Lung (tissue), 12 donors: ENCODE measurements around the gene POU2F1. TPM values are rescaled to one million over a fixed set of nuclear protein-coding genes. Genes with fewer than 3 reads are reported as not detected.

Source experiments
- ATAC-seq: fragments of 200-7000 bp; cut with Tn5 transposase; one replicate; pipeline ENCODE4 v1.9.1; 2020; ENCODE audit warnings: moderate number of reproducible peaks; ENCODE audit not compliant: insufficient read depth, low FRiP score
- DNase-seq, 3 donors: peaks; one replicate each; pipeline ENCODE4 v3.0.0-alpha.2; 2013 to 2017
- H3K27ac ChIP-seq, 2 donors: one replicate each; pipeline ENCODE4 v1.5.1; 2013; ENCODE audit warnings: mild to moderate bottlenecking in 2 of 2, moderate library complexity in 2 of 2, control low read depth in 1 of 2, inconsistent platforms in 1 of 2, low read depth in 1 of 2, low read length in 1 of 2
- H3K27me3 ChIP-seq, 3 donors: one replicate each; pipeline ENCODE4 v1.5.1; 2013; ENCODE audit warnings: low read length in 2 of 3; ENCODE audit not compliant: control insufficient read depth in 3 of 3, insufficient read depth in 3 of 3
- H3K36me3 ChIP-seq, 4 donors: one replicate each; pipeline ENCODE4 v1.5.1; 2013; ENCODE audit warnings: low read length in 4 of 4, mild to moderate bottlenecking in 1 of 4, moderate library complexity in 1 of 4; ENCODE audit not compliant: control insufficient read depth in 4 of 4, insufficient read depth in 4 of 4
- H3K4me1 ChIP-seq, 5 donors: one replicate each; pipeline ENCODE4 v1.5.1; 2013; ENCODE audit warnings: low read length in 5 of 5, mild to moderate bottlenecking in 2 of 5, moderate library complexity in 1 of 5; ENCODE audit not compliant: control insufficient read depth in 5 of 5, insufficient read depth in 5 of 5
- H3K4me3 ChIP-seq: one replicate; pipeline ENCODE4 v1.5.1; 2013; ENCODE audit warnings: mild to moderate bottlenecking, control low read depth, moderate library complexity
- H3K9ac ChIP-seq, 2 donors: one replicate each; pipeline ENCODE4 v1.5.1; 2013; ENCODE audit warnings: low read length in 2 of 2, control low read depth in 1 of 2; ENCODE audit not compliant: insufficient read depth in 1 of 2
- H3K9me3 ChIP-seq, 4 donors: one replicate each; pipeline ENCODE4 v1.5.1; 2013; ENCODE audit warnings: low read length in 3 of 4, mild to moderate bottlenecking in 1 of 4, moderate library complexity in 1 of 4; ENCODE audit not compliant: control insufficient read depth in 4 of 4, insufficient read depth in 3 of 4
- WGBS, 2 donors: extraction: QIAGEN DNeasy Blood & Tissue Kit; methylation state at CpG; one replicate each; pipeline ENCODE4 v1.1.7; 2013; 5-methylcytosine and 5-hydroxymethylcytosine counted together
- polyA plus RNA-seq, 2 donors: library from polyadenylated mRNA; stranded (reverse); fragments of 200-250 nt; gene quantifications; one replicate each; pipeline ENCODE4 v1.2.1, GENCODE V29; 2013
- total RNA-seq, 2 donors: library from RNA; depleted of rRNA in 1 of 2; stranded (reverse); fragments of >200 nt in 1 of 2; gene quantifications; one replicate each; pipeline ENCODE4 v1.2.1, GENCODE V29; 2014 to 2021
- TF ChIP-seq, protein P1 (sequence below): IDR thresholded peaks from 2 replicates; pipeline ENCODE4 v1.5.1; 2012; ENCODE audit warnings: mild to moderate bottlenecking; ENCODE audit errors: control extremely low read depth, extremely low read depth
- donor health status: control.
- donor health status: control.
- donor health status: Bipolar disorder and iron deficiency.
- donor health status: healthy.
- donor health status: DM: yes; HTN: yes; CAD: no.

POU2F1 gene
- total and polyA plus RNA-seq, 4 donors: 2.0 to 34.4 (median 8.7) TPM

DNA sequence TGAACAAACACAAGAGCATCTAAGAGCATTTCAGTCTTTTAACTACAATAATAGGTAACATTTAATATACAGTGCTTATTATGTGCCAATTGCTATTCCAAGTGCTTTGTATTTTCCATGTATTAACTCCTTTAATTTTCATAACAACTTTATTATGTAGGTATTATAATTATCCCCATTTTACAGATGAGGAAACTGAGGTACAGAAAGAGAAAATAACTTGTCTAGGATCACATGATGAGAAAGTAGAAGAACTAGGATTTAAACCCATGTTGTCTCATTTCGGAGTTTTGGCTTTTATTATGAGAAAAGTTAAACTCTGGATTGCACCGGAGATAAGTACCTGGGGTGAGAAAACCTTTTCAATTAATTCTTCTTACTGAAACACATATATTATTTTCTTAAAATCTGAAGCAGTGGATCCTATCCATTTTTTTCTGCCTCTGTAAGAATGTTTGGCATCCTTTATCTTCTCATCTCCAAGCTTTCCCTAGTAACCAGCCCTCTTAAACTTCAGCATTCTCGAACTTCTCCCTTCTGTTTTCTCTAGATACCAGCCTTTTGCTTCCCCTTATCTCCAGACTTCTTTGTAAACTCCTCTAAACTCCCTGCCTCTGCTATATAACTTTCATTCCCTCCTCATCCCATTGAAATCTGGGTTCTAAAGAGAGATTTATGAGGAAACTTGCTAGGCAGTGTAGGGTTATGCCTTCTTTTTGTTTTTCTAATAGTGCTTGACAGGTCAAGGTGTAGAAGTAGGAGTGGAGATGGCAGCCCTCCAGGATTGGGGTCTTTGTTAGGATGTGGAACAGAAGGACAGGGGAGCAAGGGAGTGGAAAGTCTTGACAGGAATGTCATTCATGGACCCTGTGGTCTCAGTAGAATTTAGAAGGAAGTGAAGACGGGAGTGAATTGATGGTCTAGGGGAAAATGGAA lies 28.3 kb downstream of the POU2F1 start:
- ATAC-seq: no peak
- DNase-seq: no peak
- Histone ChIP-seq H3K9ac (no peak overlapping the region), H3K36me3 (no peaks in the 10 kb centered on the region), H3K4me3 (no peak overlapping the region), H3K27ac (no peak overlapping the region), H3K4me1 (peaks cover 0 to 18% (median 0%) of the 10 kb centered on the region in 5 donors), H3K27me3 (no peaks in the 10 kb centered on the region), H3K9me3 (no peaks in the 10 kb centered on the region)
- TF ChIP-seq, protein P1, sequence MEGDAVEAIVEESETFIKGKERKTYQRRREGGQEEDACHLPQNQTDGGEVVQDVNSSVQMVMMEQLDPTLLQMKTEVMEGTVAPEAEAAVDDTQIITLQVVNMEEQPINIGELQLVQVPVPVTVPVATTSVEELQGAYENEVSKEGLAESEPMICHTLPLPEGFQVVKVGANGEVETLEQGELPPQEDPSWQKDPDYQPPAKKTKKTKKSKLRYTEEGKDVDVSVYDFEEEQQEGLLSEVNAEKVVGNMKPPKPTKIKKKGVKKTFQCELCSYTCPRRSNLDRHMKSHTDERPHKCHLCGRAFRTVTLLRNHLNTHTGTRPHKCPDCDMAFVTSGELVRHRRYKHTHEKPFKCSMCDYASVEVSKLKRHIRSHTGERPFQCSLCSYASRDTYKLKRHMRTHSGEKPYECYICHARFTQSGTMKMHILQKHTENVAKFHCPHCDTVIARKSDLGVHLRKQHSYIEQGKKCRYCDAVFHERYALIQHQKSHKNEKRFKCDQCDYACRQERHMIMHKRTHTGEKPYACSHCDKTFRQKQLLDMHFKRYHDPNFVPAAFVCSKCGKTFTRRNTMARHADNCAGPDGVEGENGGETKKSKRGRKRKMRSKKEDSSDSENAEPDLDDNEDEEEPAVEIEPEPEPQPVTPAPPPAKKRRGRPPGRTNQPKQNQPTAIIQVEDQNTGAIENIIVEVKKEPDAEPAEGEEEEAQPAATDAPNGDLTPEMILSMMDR: no peak
- 74 to 90% methylated on average over 4 of the region's 4 CpGs for WGBS, 2 donors

DNA sequence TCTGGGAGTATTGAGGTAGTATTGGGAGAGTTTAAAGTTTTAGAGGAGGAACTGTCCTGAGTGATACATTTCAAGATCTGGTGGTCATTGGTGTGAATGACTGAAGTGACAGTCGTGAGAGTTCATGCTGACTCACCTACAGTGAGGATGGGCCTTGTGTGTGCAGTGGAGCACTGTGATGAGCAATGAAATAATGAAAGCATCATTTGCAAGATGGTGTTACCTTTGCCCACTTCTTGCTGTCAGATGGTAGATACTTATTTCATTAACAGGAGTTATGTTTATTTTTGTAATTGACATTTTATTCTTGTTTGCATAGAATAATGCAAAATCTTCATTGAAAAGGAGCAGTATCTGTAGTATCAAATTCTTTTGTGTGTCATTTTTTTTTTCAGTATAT lies 29.0 kb downstream of the POU2F1 start:
- Histone ChIP-seq H3K27me3 (no peaks in the 10 kb centered on the region), H3K9me3 (no peaks in the 10 kb centered on the region), H3K9ac (no peak overlapping the region), H3K27ac (no peak overlapping the region), H3K36me3 (no peaks in the 10 kb centered on the region), H3K4me1 (peaks cover 0 to 18% (median 0%) of the 10 kb centered on the region in 5 donors), H3K4me3 (no peak overlapping the region)
- no peak for ATAC-seq
- TF ChIP-seq, protein P1: no peak
- 65 to 81% methylated on average over 1 of the region's 1 CpG for WGBS, 2 donors
- no peak for DNase-seq

- no peak overlapping the region for H3K9ac ChIP-seq
- no peak for DNase-seq
- ATAC-seq: no peak
These were observed 29.8 kb downstream of the POU2F1 start for GRCh38 chr1:167250482-167250881.

More at GRCh38 chr1:167250482-167250881, 29.8 kb downstream of the POU2F1 start:
- Histone ChIP-seq H3K4me3 (no peak overlapping the region), H3K9me3 (no peaks in the 10 kb centered on the region), H3K36me3 (no peaks in the 10 kb centered on the region), H3K27me3 (no peaks in the 10 kb centered on the region), H3K27ac (no peak overlapping the region), H3K4me1 (peaks cover 0 to 18% (median 0%) of the 10 kb centered on the region in 5 donors)
- TF ChIP-seq, protein P1: no peak
